DOHH2 (cell line): ENCODE data around the gene DENND6A.

Source experiments
- CTCF ChIP-seq: fragments of 200-600 bp; sonication (generic); IDR thresholded peaks from one replicate; pipeline ENCODE4 v1.5.1; 2014; ENCODE audit warnings: antibody characterized with exemption, mild to moderate bottlenecking, low read depth, low read length; ENCODE audit not compliant: poor library complexity, severe bottlenecking
- EZH2phosphoT487 ChIP-seq: fragments of 200-600 bp; sonication (generic); IDR thresholded peaks from 2 replicates; pipeline ENCODE4 v1.6.1; 2017; ENCODE audit warnings: borderline replicate concordance, mild to moderate bottlenecking, antibody characterized with exemption, low read length, moderate library complexity, mixed read lengths

- TF ChIP-seq CTCF: no peak
- TF ChIP-seq EZH2phosphoT487: no peak
These were observed 1.3 kb downstream of the DENND6A start for GRCh38 chr3:57691411-57692132.
